ENCODE results near the gene TOMM34.

- TF ChIP-seq CTCF (IDR thresholded peaks at IDR 0.05) (no peak), ZNF121 (CRISPR knock-in tag; IDR thresholded peaks at IDR 0.05) (no peak), GABPB1 (CRISPR knock-in tag; IDR thresholded peaks at IDR 0.05) (no peak), ZNF512 (CRISPR knock-in tag; IDR thresholded peaks at IDR 0.05; ENCODE audit: borderline replicate concordance) (no peak), USF1 (CRISPR knock-in tag; IDR thresholded peaks at IDR 0.05) (no peak)
Measured at GRCh38 chr20:44965651-44966029, 5.4 kb upstream of the TOMM34 start.
